ENCODE data around the gene AKAP8L.
"Not testable (repeated sequence)": the region's sequence is repeated elsewhere in the genome, so short reads cannot be mapped to it uniquely, and the experiment has no call there.

AKAP8L gene

GRCh38 chr19:15373644-15374043 lies 45.1 kb downstream of the AKAP8L start:
- Histone ChIP-seq H3K27ac (ENCODE audit: low read depth, low read length) (no peak overlapping the region), H3K36me3 (ENCODE audit: control insufficient read depth, insufficient read depth, low read length) (peaks cover 66% of the 10 kb centered on the region), H3K27me3 (ENCODE audit: control insufficient read depth, insufficient read depth, low read length) (no peaks in the 10 kb centered on the region), H3K9me3 (ENCODE audit: control insufficient read depth, insufficient read depth, low read depth, low read length) (no peaks in the 10 kb centered on the region), H3K9ac (ENCODE audit: low read length) (no peak overlapping the region), H3K4me3 (ENCODE audit: low read depth, low read length) (no peak overlapping the region), H3K4me1 (ENCODE audit: control insufficient read depth, insufficient read depth, low read length) (peaks cover 12% of the 10 kb centered on the region; the same call in 1 of the 2 replicates)

DNA sequence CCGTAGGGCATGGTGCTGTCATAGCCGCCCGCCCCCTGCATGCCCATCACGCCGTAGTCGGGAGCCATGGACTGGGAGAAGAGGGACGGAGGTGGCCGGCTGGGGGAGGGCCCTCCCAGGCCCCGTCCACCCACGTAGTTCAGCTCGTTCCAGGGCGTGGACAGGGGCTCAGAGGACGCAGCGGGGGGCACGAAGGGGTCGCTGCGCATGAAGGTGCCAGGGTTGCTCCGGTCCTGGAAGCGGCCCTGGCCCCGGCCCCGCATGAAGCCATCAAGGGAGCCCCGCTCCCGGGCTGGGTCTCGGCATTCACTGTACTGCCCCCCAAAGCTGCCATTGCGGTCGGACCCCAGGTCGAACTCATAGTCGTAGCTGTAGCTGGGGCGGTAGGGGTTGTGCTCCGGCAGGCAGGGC lies 45.9 kb downstream of the AKAP8L start:
- Histone ChIP-seq H3K27me3 (ENCODE audit: control insufficient read depth, insufficient read depth, low read length) (no peaks in the 10 kb centered on the region), H3K4me3 (ENCODE audit: low read depth, low read length) (no peak overlapping the region), H3K27ac (ENCODE audit: low read depth, low read length) (no peak overlapping the region), H3K4me1 (ENCODE audit: control insufficient read depth, insufficient read depth, low read length) (peaks cover 10% of the 10 kb centered on the region; the same call in 1 of the 2 replicates), H3K9me3 (ENCODE audit: control insufficient read depth, insufficient read depth, low read depth, low read length) (no peaks in the 10 kb centered on the region), H3K36me3 (ENCODE audit: control insufficient read depth, insufficient read depth, low read length) (peaks cover 74% of the 10 kb centered on the region), H3K9ac (ENCODE audit: low read length) (no peak overlapping the region)

GRCh38 chr19:15372470-15372869 lies 46.3 kb downstream of the AKAP8L start:
- Histone ChIP-seq H3K27me3 (ENCODE audit: control insufficient read depth, insufficient read depth, low read length) (no peaks in the 10 kb centered on the region), H3K4me3 (ENCODE audit: low read depth, low read length) (no peak overlapping the region), H3K27ac (ENCODE audit: low read depth, low read length) (no peak overlapping the region), H3K9me3 (ENCODE audit: control insufficient read depth, insufficient read depth, low read depth, low read length) (no peaks in the 10 kb centered on the region), H3K36me3 (ENCODE audit: control insufficient read depth, insufficient read depth, low read length) (peaks cover 78% of the 10 kb centered on the region), H3K4me1 (ENCODE audit: control insufficient read depth, insufficient read depth, low read length) (peaks cover 7% of the 10 kb centered on the region; the same call in 1 of the 2 replicates), H3K9ac (ENCODE audit: low read length) (no peak overlapping the region)

DNA sequence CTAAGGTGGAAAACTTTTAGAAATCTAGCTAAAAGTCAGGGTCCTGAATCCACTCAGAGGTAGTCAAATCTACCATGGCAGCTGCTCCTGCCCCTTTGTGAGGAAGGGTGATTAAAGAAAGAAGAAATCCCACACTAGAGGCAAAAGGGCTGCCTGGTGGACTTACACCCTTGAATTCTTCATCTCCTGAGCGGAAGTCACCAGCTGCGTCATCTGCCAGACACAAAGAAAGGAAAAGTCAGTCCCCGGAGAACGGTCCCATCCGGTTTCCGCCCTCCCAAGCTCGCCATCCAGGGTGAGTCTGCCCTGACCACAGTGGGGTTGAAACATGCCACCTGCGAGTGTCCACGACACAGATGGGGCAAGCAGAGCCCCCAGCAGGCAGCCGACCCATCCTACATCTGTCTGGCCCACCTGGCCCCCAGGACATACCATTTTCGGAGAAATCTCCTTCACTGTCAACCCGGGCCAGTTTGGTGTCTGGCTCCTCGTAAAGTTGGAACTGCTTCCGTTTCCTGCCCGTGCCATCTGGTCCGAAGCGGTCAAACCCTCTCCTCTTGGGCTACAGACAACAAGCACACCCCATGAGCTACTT lies 46.9 kb downstream of the AKAP8L start:
- peaks cover 3% of the 10 kb centered on the region; the same call in 1 of the 2 replicates for H3K4me1 ChIP-seq (ENCODE audit: control insufficient read depth, insufficient read depth, low read length)
- no peaks in the 10 kb centered on the region for H3K27me3 ChIP-seq (ENCODE audit: control insufficient read depth, insufficient read depth, low read length)
- H3K27ac ChIP-seq (ENCODE audit: low read depth, low read length) = no peak overlapping the region
- no peak overlapping the region for H3K9ac ChIP-seq (ENCODE audit: low read length)
- peaks cover 84% of the 10 kb centered on the region for H3K36me3 ChIP-seq (ENCODE audit: control insufficient read depth, insufficient read depth, low read length)
- H3K9me3 ChIP-seq (ENCODE audit: control insufficient read depth, insufficient read depth, low read depth, low read length) = no peaks in the 10 kb centered on the region
- no peak overlapping the region for H3K4me3 ChIP-seq (ENCODE audit: low read depth, low read length)

GRCh38 chr19:15371119-15371518 lies 47.7 kb downstream of the AKAP8L start:
- H3K36me3 ChIP-seq (ENCODE audit: control insufficient read depth, insufficient read depth, low read length) = peaks cover 91% of the 10 kb centered on the region

DNA sequence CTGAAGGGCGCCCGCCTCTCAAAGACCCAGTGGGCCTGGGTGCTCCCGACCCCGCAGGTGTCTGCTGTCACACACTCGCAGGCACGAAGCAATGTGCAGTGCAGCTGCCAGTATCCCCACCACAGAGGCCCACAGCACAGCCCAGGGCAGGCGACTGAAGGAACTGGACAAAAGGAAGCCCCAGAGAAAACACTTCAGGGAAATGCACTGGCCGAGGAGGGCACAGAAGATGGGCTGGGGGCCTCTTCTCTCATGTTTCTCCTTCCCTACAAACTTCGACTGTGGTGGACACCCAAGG lies 49.2 kb downstream of the AKAP8L start:
- H3K4me1 ChIP-seq (ENCODE audit: control insufficient read depth, insufficient read depth, low read length) = no peaks in the 10 kb centered on the region
- no peak overlapping the region for H3K9ac ChIP-seq (ENCODE audit: low read length)
- H3K4me3 ChIP-seq (ENCODE audit: low read depth, low read length) = no peak overlapping the region
- H3K36me3 ChIP-seq (ENCODE audit: control insufficient read depth, insufficient read depth, low read length) = peaks cover 99% of the 10 kb centered on the region
- H3K9me3 ChIP-seq (ENCODE audit: control insufficient read depth, insufficient read depth, low read depth, low read length) = no peaks in the 10 kb centered on the region; the same call in 1 of the 2 replicates
- H3K27me3 ChIP-seq (ENCODE audit: control insufficient read depth, insufficient read depth, low read length) = no peaks in the 10 kb centered on the region
- no peak overlapping the region for H3K27ac ChIP-seq (ENCODE audit: low read depth, low read length)

More at GRCh38 chr19:15371119-15371518, 47.7 kb downstream of the AKAP8L start:
- H3K9me3 ChIP-seq (ENCODE audit: control insufficient read depth, insufficient read depth, low read depth, low read length) = no peaks in the 10 kb centered on the region
- no peak overlapping the region for H3K27ac ChIP-seq (ENCODE audit: low read depth, low read length)
- no peaks in the 10 kb centered on the region for H3K27me3 ChIP-seq (ENCODE audit: control insufficient read depth, insufficient read depth, low read length)
- no peak overlapping the region for H3K9ac ChIP-seq (ENCODE audit: low read length)
- no peaks in the 10 kb centered on the region for H3K4me1 ChIP-seq (ENCODE audit: control insufficient read depth, insufficient read depth, low read length)
- H3K4me3 ChIP-seq (ENCODE audit: low read depth, low read length) = no peak overlapping the region

DNA sequence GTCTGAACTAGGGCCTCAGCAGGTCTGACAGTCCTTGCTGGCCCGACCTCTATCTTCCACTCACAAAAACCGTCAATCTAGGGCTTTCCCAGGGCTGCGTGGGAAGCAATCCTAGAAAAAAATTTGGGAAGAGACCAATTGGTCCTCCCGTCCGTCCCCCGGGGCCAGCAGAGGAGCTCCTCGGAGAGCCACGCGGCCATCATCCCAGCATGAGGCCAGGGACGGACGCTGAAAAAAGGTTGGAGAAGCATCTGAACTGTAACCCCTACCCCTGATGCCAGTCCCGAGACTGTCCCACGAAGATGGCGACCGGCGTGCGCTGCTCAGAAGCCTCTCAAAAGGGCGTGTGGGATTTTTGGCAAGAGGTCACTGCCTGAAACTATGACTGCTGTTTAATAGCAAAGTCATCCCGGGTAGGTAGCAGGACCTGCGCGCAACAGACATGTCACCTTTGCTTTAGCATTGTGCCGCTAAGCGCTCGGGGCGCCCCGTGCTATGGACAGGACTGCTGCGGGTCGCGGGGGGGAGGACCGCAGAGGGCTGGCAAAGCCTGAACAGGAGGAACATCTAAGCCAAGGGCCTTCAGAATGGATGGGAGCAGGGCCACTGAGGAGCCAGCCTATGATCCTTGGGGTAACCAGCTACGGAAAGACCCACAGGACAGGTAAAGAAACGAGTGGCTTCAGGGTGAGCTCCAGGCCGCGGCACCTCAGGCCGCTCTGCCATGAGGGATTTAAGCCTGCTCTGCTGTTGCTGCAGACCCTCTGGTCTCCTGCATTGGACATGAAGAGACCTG lies 49.8 kb downstream of the AKAP8L start:
- Histone ChIP-seq H3K27me3 (ENCODE audit: control insufficient read depth, insufficient read depth, low read length) (no peaks in the 10 kb centered on the region), H3K36me3 (ENCODE audit: control insufficient read depth, insufficient read depth, low read length) (peaks cover 96% of the 10 kb centered on the region), H3K9me3 (ENCODE audit: control insufficient read depth, insufficient read depth, low read depth, low read length) (no peaks in the 10 kb centered on the region; the same call in 1 of the 2 replicates), H3K4me1 (ENCODE audit: control insufficient read depth, insufficient read depth, low read length) (no peaks in the 10 kb centered on the region), H3K4me3 (ENCODE audit: low read depth, low read length) (no peak overlapping the region), H3K9ac (ENCODE audit: low read length) (no peak overlapping the region), H3K27ac (ENCODE audit: low read depth, low read length) (no peak overlapping the region)

DNA sequence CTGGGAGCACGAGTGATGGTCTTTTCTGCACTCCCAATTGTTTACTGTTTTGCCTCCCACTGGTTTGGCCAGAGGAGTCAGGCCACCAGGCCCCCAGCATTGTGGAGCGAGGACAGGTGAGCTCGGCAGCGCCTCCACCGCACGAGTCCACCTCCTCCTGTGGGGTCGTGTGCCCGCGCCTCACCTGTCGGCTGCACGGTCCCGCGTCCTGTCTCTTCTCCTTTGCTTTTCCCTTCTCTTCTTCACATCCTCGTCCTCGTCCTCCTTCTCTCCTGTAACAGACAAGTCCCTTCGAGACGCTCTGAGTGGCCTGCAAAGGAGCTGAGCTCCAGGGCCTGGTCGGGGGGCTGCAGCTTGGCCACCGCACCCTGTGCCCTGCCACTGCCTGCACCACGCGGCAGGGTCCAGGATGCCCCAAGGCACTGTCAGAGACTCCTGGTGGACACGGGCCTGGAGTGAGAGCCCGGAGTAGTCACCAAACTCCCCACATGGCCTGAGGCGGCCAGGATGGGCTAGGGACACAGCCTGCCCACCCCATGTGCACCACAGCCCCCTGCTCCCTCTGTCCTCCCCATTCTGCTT lies 50.6 kb downstream of the AKAP8L start:
- H3K27ac ChIP-seq (ENCODE audit: low read depth, low read length) = no peak overlapping the region
- H3K36me3 ChIP-seq (ENCODE audit: control insufficient read depth, insufficient read depth, low read length) = peaks cover 88% of the 10 kb centered on the region
- no peak overlapping the region for H3K9ac ChIP-seq (ENCODE audit: low read length)
- no peak overlapping the region for H3K4me3 ChIP-seq (ENCODE audit: low read depth, low read length)
- H3K4me1 ChIP-seq (ENCODE audit: control insufficient read depth, insufficient read depth, low read length) = no peaks in the 10 kb centered on the region
- H3K27me3 ChIP-seq (ENCODE audit: control insufficient read depth, insufficient read depth, low read length) = no peaks in the 10 kb centered on the region
- H3K9me3 ChIP-seq (ENCODE audit: control insufficient read depth, insufficient read depth, low read depth, low read length) = no peaks in the 10 kb centered on the region; the same call in 1 of the 2 replicates

- peaks cover 81% of the 10 kb centered on the region for H3K36me3 ChIP-seq (ENCODE audit: control insufficient read depth, insufficient read depth, low read length)
- no peak overlapping the region for H3K9ac ChIP-seq (ENCODE audit: low read length)
- H3K9me3 ChIP-seq (ENCODE audit: control insufficient read depth, insufficient read depth, low read depth, low read length) = no peaks in the 10 kb centered on the region; the same call in 1 of the 2 replicates
- H3K4me1 ChIP-seq (ENCODE audit: control insufficient read depth, insufficient read depth, low read length) = no peaks in the 10 kb centered on the region
- no peak overlapping the region for H3K27ac ChIP-seq (ENCODE audit: low read depth, low read length)
- H3K4me3 ChIP-seq (ENCODE audit: low read depth, low read length) = no peak overlapping the region
- H3K27me3 ChIP-seq (ENCODE audit: control insufficient read depth, insufficient read depth, low read length) = no peaks in the 10 kb centered on the region
These were observed 51.3 kb downstream of the AKAP8L start for GRCh38 chr19:15367439-15367838.

GRCh38 chr19:15365264-15365663 lies 53.5 kb downstream of the AKAP8L start:
- Histone ChIP-seq H3K27me3 (ENCODE audit: control insufficient read depth, insufficient read depth, low read length) (no peaks in the 10 kb centered on the region), H3K27ac (ENCODE audit: low read depth, low read length) (no peak overlapping the region), H3K9ac (ENCODE audit: low read length) (no peak overlapping the region), H3K36me3 (ENCODE audit: control insufficient read depth, insufficient read depth, low read length) (peaks cover 79% of the 10 kb centered on the region), H3K9me3 (ENCODE audit: control insufficient read depth, insufficient read depth, low read depth, low read length) (peaks cover 5% of the 10 kb centered on the region; the same call in 1 of the 2 replicates), H3K4me1 (ENCODE audit: control insufficient read depth, insufficient read depth, low read length) (no peaks in the 10 kb centered on the region), H3K4me3 (ENCODE audit: low read depth, low read length) (no peak overlapping the region)

GRCh38 chr19:15363791-15364190 lies 55.0 kb downstream of the AKAP8L start:
- not testable (repeated sequence) for H3K4me1 ChIP-seq (ENCODE audit: control insufficient read depth, insufficient read depth, low read length)

More at GRCh38 chr19:15363791-15364190, 55.0 kb downstream of the AKAP8L start:
- H3K9me3 ChIP-seq (ENCODE audit: control insufficient read depth, insufficient read depth, low read depth, low read length); H3K9ac ChIP-seq (ENCODE audit: low read length); H3K27ac ChIP-seq (ENCODE audit: low read depth, low read length); H3K4me3 ChIP-seq (ENCODE audit: low read depth, low read length); H3K27me3 ChIP-seq (ENCODE audit: control insufficient read depth, insufficient read depth, low read length): not testable (repeated sequence)
- peaks cover 78% of the 10 kb centered on the region for H3K36me3 ChIP-seq (ENCODE audit: control insufficient read depth, insufficient read depth, low read length)

All from HUES6 (cell line).